GM21528 (cell line): ENCODE measurements around the gene TMEM244.
"Not testable (repeated sequence)": the region's sequence is repeated elsewhere in the genome, so short reads cannot be mapped to it uniquely, and the experiment has no call there.

Experiments used
- ATAC-seq: cut with Tn5 transposase; IDR thresholded peaks from one replicate; pipeline ENCODE4 v1.9.1; 2021; ENCODE audit warnings: mild to moderate bottlenecking, moderate library complexity; ENCODE audit not compliant: unreplicated experiment, low FRiP score

The TMEM244 gene

GRCh38 chr6:129860908-129861665, at the start of gene TMEM244:
TSS of gene TMEM244 (minus strand) at chr6:129861315. CDS start at chr6:129861188, 127 bp downstream.
- no peak for ATAC-seq

- ATAC-seq: peak; percentile 71
Observed at GRCh38 chr6:129908858-129909257, 47.7 kb upstream of the TMEM244 start.

- ATAC-seq: no peak
Observed at GRCh38 chr6:129908356-129908755, 47.2 kb upstream of the TMEM244 start.

- ATAC-seq: no peak
Observed at GRCh38 chr6:129906515-129907077, 45.5 kb upstream of the TMEM244 start.

- no peak for ATAC-seq
Observed at GRCh38 chr6:129903082-129903481, 42.0 kb upstream of the TMEM244 start.

GRCh38 chr6:129902681-129903080, 41.6 kb upstream of the TMEM244 start:
- no peak for ATAC-seq

- ATAC-seq: no peak
Observed at GRCh38 chr6:129901910-129902309, 40.8 kb upstream of the TMEM244 start.

- ATAC-seq: no peak
Observed at GRCh38 chr6:129895692-129896091, 34.6 kb upstream of the TMEM244 start.

GRCh38 chr6:129894921-129895320, 33.8 kb upstream of the TMEM244 start:
- ATAC-seq: no peak

- no peak for ATAC-seq
Observed at GRCh38 chr6:129893640-129894039, 32.5 kb upstream of the TMEM244 start.

GRCh38 chr6:129890701-129891100, 29.6 kb upstream of the TMEM244 start:
- no peak for ATAC-seq

- no peak for ATAC-seq
Observed at GRCh38 chr6:129890164-129890563, 29.0 kb upstream of the TMEM244 start.

- no peak for ATAC-seq
Observed at GRCh38 chr6:129889580-129889979, 28.5 kb upstream of the TMEM244 start.

GRCh38 chr6:129886401-129887155, 25.5 kb upstream of the TMEM244 start:
- no peak for ATAC-seq

GRCh38 chr6:129884211-129884610, 23.1 kb upstream of the TMEM244 start:
- no peak for ATAC-seq

- ATAC-seq: peak; percentile 94
Observed at GRCh38 chr6:129882510-129883023, 21.5 kb upstream of the TMEM244 start.

- ATAC-seq: not testable (repeated sequence)
Observed at GRCh38 chr6:129877894-129878293, 16.8 kb upstream of the TMEM244 start.

- peak; percentile 90 for ATAC-seq
Observed at GRCh38 chr6:129875610-129876520, 14.8 kb upstream of the TMEM244 start.

- no peak for ATAC-seq
Observed at GRCh38 chr6:129874837-129875236, 13.7 kb upstream of the TMEM244 start.

GRCh38 chr6:129872586-129872985, 11.5 kb upstream of the TMEM244 start:
- no peak for ATAC-seq
